GM23338 (cell line): Measurements from ENCODE around the gene HES3. TPM values are rescaled to one million over a fixed set of nuclear protein-coding genes. Genes with fewer than 3 reads are reported as not detected.

ENCODE experiments used
- ATAC-seq: fragments of 200-7000 bp; cut with Tn5 transposase; 3 replicates; pipeline ENCODE4 v1.9.1; 2020
- DNase-seq: peaks from one replicate; pipeline ENCODE4 v3.0.0-alpha.2; 2015; ENCODE audit warnings: low spot score
- H2AFZ ChIP-seq: fragments of 200-600 bp; sonication (generic); 2 replicates; pipeline ENCODE4 v1.8.0; 2016; ENCODE audit warnings: antibody characterized with exemption, mild to moderate bottlenecking, moderate library complexity
- H3F3A ChIP-seq: fragments of 200-600 bp; sonication (generic); replicated peaks from 2 replicates; pipeline ENCODE4 v1.8.0; 2017; ENCODE audit warnings: antibody characterized with exemption, mixed run types, low read depth
- H3K27ac ChIP-seq: fragments of 200-600 bp; sonication (generic); 2 replicates; pipeline ENCODE4 v1.6.1; 2016; ENCODE audit warnings: low read depth
- H3K27me3 ChIP-seq: fragments of 200-600 bp; sonication (generic); 2 replicates; pipeline ENCODE4 v1.8.0; 2016; ENCODE audit warnings: mild to moderate bottlenecking, mixed run types, moderate library complexity; ENCODE audit not compliant: insufficient read depth
- H3K36me3 ChIP-seq: fragments of 200-600 bp; sonication (generic); 2 replicates; pipeline ENCODE4 v1.8.0; 2016; ENCODE audit warnings: mild to moderate bottlenecking; ENCODE audit not compliant: insufficient read depth
- H3K4me1 ChIP-seq: fragments of 200-600 bp; sonication (generic); 2 replicates; pipeline ENCODE4 v1.8.0; 2016; ENCODE audit warnings: mild to moderate bottlenecking, moderate library complexity; ENCODE audit not compliant: insufficient read depth
- H3K4me2 ChIP-seq: fragments of 200-600 bp; sonication (generic); 2 replicates; pipeline ENCODE4 v1.7.1; 2017; ENCODE audit warnings: mixed run types
- H3K4me3 ChIP-seq: fragments of 200-600 bp; sonication (generic); 2 replicates; pipeline ENCODE4 v1.6.1; 2016; ENCODE audit warnings: mixed run types
- H3K79me2 ChIP-seq: fragments of 200-600 bp; sonication (generic); replicated peaks from 2 replicates; pipeline ENCODE4 v1.8.0; 2017; ENCODE audit warnings: mild to moderate bottlenecking; ENCODE audit not compliant: insufficient read depth
- H3K9me2 ChIP-seq: fragments of 200-600 bp; sonication (generic); 2 replicates; pipeline ENCODE4 v1.8.0; 2017; ENCODE audit not compliant: insufficient read depth
- H4K20me1 ChIP-seq: fragments of 200-600 bp; sonication (generic); replicated peaks from 2 replicates; pipeline ENCODE4 v1.8.0; 2017; ENCODE audit warnings: mild to moderate bottlenecking; ENCODE audit not compliant: insufficient read depth
- H3K27ac Mint-ChIP-seq: 2 replicates; pipeline ENCODE4 v1.8.0; 2020; ENCODE audit warnings: inconsistent platforms, mild to moderate bottlenecking, moderate library complexity, mixed read lengths
- H3K27me3 Mint-ChIP-seq: 3 replicates; pipeline ENCODE4 v1.8.0; 2022; ENCODE audit warnings: low read depth, mild to moderate bottlenecking, moderate library complexity, mixed read lengths, inconsistent platforms; ENCODE audit not compliant: insufficient read depth, poor library complexity
- H3K36me3 Mint-ChIP-seq: 3 replicates; pipeline ENCODE4 v1.8.0; 2021; ENCODE audit warnings: low read depth, mild to moderate bottlenecking, inconsistent platforms, moderate library complexity, mixed read lengths
- H3K4me1 Mint-ChIP-seq: 3 replicates; pipeline ENCODE4 v1.8.0; 2020; ENCODE audit warnings: mild to moderate bottlenecking, inconsistent platforms, mixed read lengths
- H3K4me3 Mint-ChIP-seq: 3 replicates; pipeline ENCODE4 v1.8.0; 2021; ENCODE audit warnings: moderate library complexity, mild to moderate bottlenecking, inconsistent platforms, mixed read lengths
- H3K9me3 Mint-ChIP-seq: 3 replicates; pipeline ENCODE4 v1.8.0; 2020; ENCODE audit warnings: moderate library complexity, mild to moderate bottlenecking, inconsistent platforms, mixed read lengths
- CREB1 ChIP-seq: fragments of 250-450 bp; sonication (Bioruptor Pico); IDR thresholded peaks from 2 replicates; pipeline ENCODE4 v1.5.0; 2020; ENCODE audit warnings: low read depth, mild to moderate bottlenecking, moderate library complexity
- CTCF ChIP-seq, 2 experiments: fragments of 200-600 bp in 1 of 2; sonication (generic) in 1 of 2; conservative IDR thresholded peaks; 2 replicates each; pipeline versions ENCODE4 v1.5.1 to v1.6.1; 2016 to 2017; ENCODE audit warnings: antibody characterized with exemption in 2 of 2, low read depth in 2 of 2, mild to moderate bottlenecking in 2 of 2, moderate library complexity in 1 of 2
- STAT1 ChIP-seq: IDR thresholded peaks from one replicate; pipeline ENCODE4 v1.6.1; 2016; ENCODE audit warnings: antibody characterized with exemption; ENCODE audit not compliant: unreplicated experiment
- ZNF462 ChIP-seq: fragments of 250-450 bp; sonication (Bioruptor Pico); IDR thresholded peaks from 2 replicates; pipeline ENCODE4 v1.5.0; 2020; ENCODE audit warnings: mild to moderate bottlenecking, moderate library complexity
- polyA plus RNA-seq: library from polyadenylated mRNA; unstranded; fragments of >200 nt; fragmentation: Nextera tagmentation; extraction: Ambion mirVana; gene quantifications from 2 replicates; pipeline ENCODE4 v1.2.1, GENCODE V29; 2016
- total RNA-seq: library from RNA; depleted of rRNA; stranded (reverse); fragments of >200 nt; shearing (Covaris generic); gene quantifications from 2 replicates; pipeline ENCODE4 v1.2.3, GENCODE V29; 2014

The HES3 gene
- total and polyA plus RNA-seq, 2 experiments from 2014 or later, result 7.1 to 50.4 TPM

GRCh38 chr1:6198646-6199297 is 45.2 kb upstream of the HES3 start (continued):
- no peak for TF ChIP-seq ZNF462 (CRISPR knock-in tag)
- no peak for TF ChIP-seq STAT1

- Histone ChIP-seq H2AFZ (peak within 1 kb of the TSS; percentile 34; the same call in 1 of the 2 replicates), H3F3A (peaks cover 22% of the 10 kb centered on the region), H3K4me1 (peaks cover 24% of the 10 kb centered on the region), H3K4me3 (peak within 1 kb of the TSS; percentile 89), H3K36me3 (peaks cover 36% of the 10 kb centered on the region), H3K79me2 (peaks cover 48% of the 10 kb centered on the region), H3K9me2 (no peaks in the 10 kb centered on the region), H3K4me2 (peak within 1 kb of the TSS; percentile 98), H3K27ac (peak within 1 kb of the TSS; percentile 73), H3K27me3 (no peaks in the 10 kb centered on the region), H4K20me1 (peaks cover 38% of the 10 kb centered on the region)
- Mint-ChIP-seq H3K9me3 (no peaks in the 10 kb centered on the region), H3K36me3 (peaks cover 41% of the 10 kb centered on the region), H3K27me3 (peaks cover 17% of the 10 kb centered on the region), H3K4me1 (peaks cover 33% of the 10 kb centered on the region), H3K4me3 (peak within 1 kb of the TSS; percentile 88), H3K27ac (peak within 1 kb of the TSS; percentile 99)
- DNase-seq (peak; percentile 100), ATAC-seq (peak; percentile 94)
- TF ChIP-seq CTCF (conservative IDR thresholded peaks at IDR 0.05; ENCODE audit: low read depth in 2 of 2) (0 out of 4 replicates have a peak, but pooled peaks of 1 of the 2 experiments have one; percentile 2), CREB1 (CRISPR knock-in tag) (peak; percentile 57; the same call in 1 of the 2 replicates), ZNF462 (CRISPR knock-in tag) (no peak)
Measured at GRCh38 chr1:6199298-6200187, 44.4 kb upstream of the HES3 start, which contains the start of gene RPL22. RPL22 (minus strand) TSS chr1:6199595; CDS start chr1:6199573, 22 bp downstream.
